Effector memory CD4-positive, alpha-beta T cell (primary cell): ENCODE data around the gene PSMD10.
A peak's percentile ranks its signal among the peaks of the same experiment; 100 is the strongest.

Experiments
- DNase-seq, 3 donors: peaks; one replicate each; pipeline ENCODE4 v3.0.0-alpha.2; 2020
- H3K27ac ChIP-seq: 2 replicates; pipeline ENCODE4 v1.7.0; 2013; ENCODE audit warnings: mild to moderate bottlenecking, low read length, moderate library complexity; ENCODE audit not compliant: insufficient read depth, poor library complexity, severe bottlenecking
- H3K27me3 ChIP-seq: replicated peaks from 2 replicates; pipeline ENCODE4 v1.7.0; 2013; ENCODE audit warnings: mild to moderate bottlenecking, low read length; ENCODE audit not compliant: insufficient read depth, control insufficient read depth, poor library complexity, severe bottlenecking
- H3K36me3 ChIP-seq: 2 replicates; pipeline ENCODE4 v1.7.0; 2013; ENCODE audit warnings: mild to moderate bottlenecking, low read length, moderate library complexity; ENCODE audit not compliant: control insufficient read depth, insufficient read depth
- H3K4me1 ChIP-seq: 2 replicates; pipeline ENCODE4 v1.7.0; 2013; ENCODE audit warnings: low read length, mild to moderate bottlenecking; ENCODE audit not compliant: control insufficient read depth, insufficient read depth, poor library complexity, severe bottlenecking
- H3K4me3 ChIP-seq: 2 replicates; pipeline ENCODE4 v1.7.0; 2013; ENCODE audit warnings: low read length, low read depth, mild to moderate bottlenecking; ENCODE audit not compliant: insufficient read depth, poor library complexity, severe bottlenecking
- H3K9me3 ChIP-seq: 2 replicates; pipeline ENCODE4 v1.7.0; 2013; ENCODE audit warnings: mild to moderate bottlenecking, low read length, moderate library complexity; ENCODE audit not compliant: control insufficient read depth

PSMD10 gene

GRCh38 chrX:108123591-108124366 is 32.4 kb upstream of the PSMD10 start:
- no peaks in the 10 kb centered on the region for H3K9me3 ChIP-seq
- no peaks in the 10 kb centered on the region for H3K4me1 ChIP-seq
- H3K36me3 ChIP-seq = no peaks in the 10 kb centered on the region
- DNase-seq = no peak
- no peak overlapping the region for H3K27ac ChIP-seq
- H3K27me3 ChIP-seq = no peaks in the 10 kb centered on the region
- no peak overlapping the region for H3K4me3 ChIP-seq

DNA sequence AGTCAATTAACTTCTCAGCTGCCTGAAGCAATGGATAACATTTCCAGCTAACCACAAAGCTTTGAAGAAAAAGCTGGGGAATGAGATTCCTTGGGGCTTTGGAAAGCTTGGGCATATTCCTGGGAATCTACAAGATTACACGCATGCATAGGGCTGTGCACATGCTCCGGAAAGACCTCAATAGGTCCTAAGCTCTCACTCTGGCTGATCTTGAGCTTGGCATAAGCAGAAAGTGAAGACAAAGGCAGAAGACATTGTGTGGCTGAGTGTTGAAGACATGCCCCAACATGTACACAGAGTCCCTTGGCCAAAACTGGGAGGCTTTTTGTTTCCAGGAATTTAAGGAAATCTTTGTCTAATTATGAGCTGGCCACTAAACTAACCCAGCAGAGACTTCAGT is 31.4 kb upstream of the PSMD10 start:
- no peak overlapping the region for H3K4me3 ChIP-seq
- no peaks in the 10 kb centered on the region for H3K9me3 ChIP-seq
- no peaks in the 10 kb centered on the region for H3K4me1 ChIP-seq
- H3K36me3 ChIP-seq = no peaks in the 10 kb centered on the region
- H3K27ac ChIP-seq = no peak overlapping the region
- DNase-seq = no peak
- H3K27me3 ChIP-seq = no peaks in the 10 kb centered on the region

- Histone ChIP-seq H3K36me3 (no peaks in the 10 kb centered on the region), H3K9me3 (no peaks in the 10 kb centered on the region), H3K4me1 (no peaks in the 10 kb centered on the region), H3K4me3 (no peak overlapping the region), H3K27ac (no peak overlapping the region), H3K27me3 (no peaks in the 10 kb centered on the region)
- no peak for DNase-seq
Measured at GRCh38 chrX:108121291-108121690, 29.9 kb upstream of the PSMD10 start.

DNA sequence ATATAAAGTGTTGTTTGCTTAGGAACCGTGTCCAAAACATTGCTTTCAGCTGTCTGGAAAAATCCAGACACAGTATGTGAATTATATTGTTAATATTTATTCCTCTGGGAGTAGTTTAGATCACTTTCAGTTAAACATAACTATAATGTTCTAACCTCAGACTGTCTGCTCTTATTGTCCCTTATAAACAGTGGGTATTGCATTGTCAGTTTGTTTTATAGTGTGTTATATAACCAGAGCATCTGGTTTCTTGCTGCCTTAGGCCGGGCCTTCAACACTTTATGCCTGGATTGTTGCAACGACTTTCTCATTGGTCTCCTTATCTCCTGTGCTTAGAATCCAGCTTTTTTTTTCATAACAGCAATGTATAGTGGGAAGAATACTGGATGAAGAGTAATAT is 26.6 kb upstream of the PSMD10 start:
- Histone ChIP-seq H3K4me3 (no peak overlapping the region), H3K36me3 (no peaks in the 10 kb centered on the region), H3K27me3 (no peaks in the 10 kb centered on the region), H3K4me1 (no peaks in the 10 kb centered on the region), H3K27ac (no peak overlapping the region), H3K9me3 (no peaks in the 10 kb centered on the region)
- no peak for DNase-seq

GRCh38 chrX:108114541-108114940 is 23.2 kb upstream of the PSMD10 start:
- no peak overlapping the region for H3K4me3 ChIP-seq
- H3K36me3 ChIP-seq = no peaks in the 10 kb centered on the region
- no peaks in the 10 kb centered on the region for H3K9me3 ChIP-seq
- no peak for DNase-seq
- H3K4me1 ChIP-seq = no peaks in the 10 kb centered on the region
- H3K27ac ChIP-seq = no peak overlapping the region
- H3K27me3 ChIP-seq = no peaks in the 10 kb centered on the region

GRCh38 chrX:108105473-108105872 is 14.1 kb upstream of the PSMD10 start:
- H3K4me1 ChIP-seq = no peaks in the 10 kb centered on the region
- H3K9me3 ChIP-seq = no peaks in the 10 kb centered on the region
- H3K36me3 ChIP-seq = no peaks in the 10 kb centered on the region
- no peak for DNase-seq
- H3K27ac ChIP-seq = no peak overlapping the region
- H3K4me3 ChIP-seq = no peak overlapping the region
- no peaks in the 10 kb centered on the region for H3K27me3 ChIP-seq

DNA sequence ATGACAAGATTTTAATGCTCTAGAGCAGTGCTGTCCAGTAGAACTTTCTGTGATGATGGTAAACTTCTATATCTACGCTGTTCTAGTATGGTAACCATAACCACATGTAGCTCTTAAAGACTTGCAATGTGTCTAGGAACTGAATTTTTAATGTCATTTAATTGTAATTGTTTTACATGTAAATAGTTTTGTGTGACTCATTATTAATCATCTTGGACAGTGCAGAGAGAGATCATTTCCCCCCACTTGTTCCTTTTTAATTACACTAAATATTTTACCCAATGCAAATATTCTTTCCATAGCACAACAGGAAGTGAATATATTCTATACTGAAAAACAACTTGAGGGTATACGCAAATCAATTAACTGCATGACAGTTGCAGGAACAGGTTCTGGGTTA is 6.0 kb upstream of the PSMD10 start:
- Histone ChIP-seq H3K9me3 (no peaks in the 10 kb centered on the region), H3K4me1 (no peaks in the 10 kb centered on the region), H3K27me3 (no peaks in the 10 kb centered on the region), H3K4me3 (no peak overlapping the region), H3K36me3 (no peaks in the 10 kb centered on the region), H3K27ac (no peak overlapping the region)
- DNase-seq = no peak

GRCh38 chrX:108091878-108092291 is 543 bp upstream of the PSMD10 start:
- Histone ChIP-seq H3K4me3 (peak overlapping the region; percentile 75), H3K27me3 (no peaks in the 10 kb centered on the region), H3K9me3 (no peaks in the 10 kb centered on the region), H3K36me3 (peaks cover 4% of the 10 kb centered on the region), H3K4me1 (no peaks in the 10 kb centered on the region), H3K27ac (peak overlapping the region; percentile 86)
- DNase-seq = no peak

DNA sequence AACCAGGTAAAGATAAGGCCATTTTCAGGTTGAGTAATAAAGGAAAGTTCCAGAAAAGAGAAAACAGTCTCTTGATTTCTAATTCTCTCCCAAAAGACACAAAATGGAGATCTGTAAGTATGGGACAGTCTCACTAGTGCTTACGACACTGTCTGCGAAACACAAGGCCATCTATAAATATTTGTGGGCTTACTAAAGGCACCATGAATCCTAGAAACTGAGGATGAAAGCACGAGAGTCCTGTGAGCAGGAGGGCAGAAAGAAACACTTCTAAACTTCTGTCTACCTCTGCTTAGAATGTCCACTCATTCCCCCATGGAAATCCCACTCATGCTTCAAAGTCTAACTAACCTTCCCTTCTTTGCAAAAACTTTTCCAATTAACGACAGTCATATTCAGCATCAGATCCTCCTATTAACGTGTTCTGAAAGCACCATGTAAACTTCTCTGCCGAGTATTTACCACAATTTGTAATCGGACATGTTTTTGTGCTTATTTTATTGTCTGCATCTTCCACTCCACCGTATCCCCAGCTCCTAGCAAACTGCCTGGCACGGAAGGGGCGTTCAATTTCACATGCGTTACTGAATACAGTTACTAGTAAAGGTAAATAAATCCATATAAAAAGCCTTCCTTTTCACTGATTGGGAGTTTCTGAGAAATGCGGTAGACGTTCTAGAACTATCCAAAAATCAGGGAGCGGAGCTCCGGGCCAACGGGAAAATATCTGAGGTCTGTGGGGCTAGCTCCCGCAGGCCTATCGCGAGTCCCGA is 665 bp downstream of the PSMD10 start:
- Histone ChIP-seq H3K4me1 (no peaks in the 10 kb centered on the region), H3K9me3 (no peaks in the 10 kb centered on the region)
- no peak for DNase-seq

GRCh38 chrX:108088511-108088910 is 2.8 kb downstream of the PSMD10 start:
- Histone ChIP-seq H3K9me3 (no peaks in the 10 kb centered on the region), H3K27ac (no peak overlapping the region), H3K4me1 (no peaks in the 10 kb centered on the region), H3K4me3 (no peak overlapping the region), H3K27me3 (no peaks in the 10 kb centered on the region), H3K36me3 (peaks cover 11% of the 10 kb centered on the region)
- DNase-seq = no peak

More for the DNA sequence above, 665 bp downstream of the PSMD10 start:
- Histone ChIP-seq H3K36me3 (peaks cover 11% of the 10 kb centered on the region), H3K4me3 (peak overlapping the region; percentile 75), H3K27ac (peak overlapping the region; percentile 86), H3K27me3 (no peaks in the 10 kb centered on the region)
